HG03175 (cell line): Measurements from ENCODE around the gene MGAT5.
A peak's percentile ranks its signal among the peaks of the same experiment; 100 is the strongest.

Experiments
- ATAC-seq: cut with Tn5 transposase; IDR thresholded peaks from one replicate; pipeline ENCODE4 v1.9.1; 2021; ENCODE audit warnings: mild to moderate bottlenecking, moderate library complexity; ENCODE audit not compliant: unreplicated experiment

Gene MGAT5

GRCh38 chr2:134443814-134444480, 190.1 kb downstream of the MGAT5 start:
- no peak for ATAC-seq

DNA sequence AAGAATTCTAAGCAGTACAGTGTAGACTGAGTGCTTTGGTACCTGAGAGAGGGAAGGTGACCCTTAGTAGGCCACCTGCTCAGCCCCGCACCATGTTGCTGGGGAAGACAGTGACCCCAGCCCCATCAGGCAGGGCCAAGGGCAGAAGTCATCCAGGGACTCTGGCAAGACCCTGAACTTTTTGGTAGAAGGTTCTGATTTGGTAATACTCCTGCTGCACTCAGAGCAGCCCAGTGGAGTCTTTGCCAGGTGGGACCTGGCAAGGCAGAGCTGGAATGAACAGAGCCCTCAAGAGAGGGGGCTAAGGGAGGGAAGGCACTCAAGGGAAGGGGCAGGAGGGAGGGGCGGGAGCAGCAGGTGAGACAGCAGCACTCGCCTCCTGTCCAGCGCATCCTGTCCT, 191.2 kb downstream of the MGAT5 start:
- ATAC-seq = no peak

DNA sequence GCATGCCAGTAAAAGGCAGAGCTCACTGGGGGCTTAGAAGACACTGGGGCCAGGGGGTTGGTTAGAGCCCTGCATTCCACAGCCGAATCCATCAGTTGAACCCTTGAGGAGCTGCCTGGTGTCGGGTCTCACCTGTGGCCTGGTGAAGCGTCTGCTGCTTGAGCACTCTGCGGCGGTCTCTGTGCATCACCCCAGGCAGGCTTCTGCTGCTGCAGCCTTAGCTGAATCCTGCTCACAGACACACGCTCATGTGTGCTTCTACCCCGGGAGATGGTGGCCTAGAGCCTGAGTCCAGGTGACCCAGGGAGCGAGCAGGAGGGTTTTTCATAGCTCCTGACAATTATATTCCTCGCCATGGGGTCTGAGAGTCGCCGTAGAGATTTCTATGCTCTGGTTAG, 192.1 kb downstream of the MGAT5 start:
- ATAC-seq = no peak

- ATAC-seq = no peak
Measured at GRCh38 chr2:134446383-134447017, 192.6 kb downstream of the MGAT5 start.

DNA sequence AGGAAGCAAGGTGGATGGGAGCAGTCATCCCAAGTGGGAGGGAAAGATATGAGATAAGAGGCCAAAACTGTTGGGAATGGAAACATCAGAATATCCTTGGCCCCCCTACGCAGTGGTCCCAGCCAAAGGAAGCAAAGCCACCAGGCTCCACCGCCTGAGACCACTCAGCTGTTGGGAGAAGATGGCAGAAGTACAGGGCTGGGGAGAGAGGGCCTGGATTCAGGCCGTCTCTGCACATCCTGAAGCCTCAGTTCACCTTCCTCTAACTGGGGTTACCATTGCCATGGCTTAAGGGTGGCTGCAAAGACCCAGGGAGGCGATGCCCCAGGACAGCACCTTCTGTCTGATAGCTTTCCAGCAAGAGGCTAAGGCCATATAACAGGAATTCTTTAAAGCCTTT, 193.8 kb downstream of the MGAT5 start:
- ATAC-seq = no peak

DNA sequence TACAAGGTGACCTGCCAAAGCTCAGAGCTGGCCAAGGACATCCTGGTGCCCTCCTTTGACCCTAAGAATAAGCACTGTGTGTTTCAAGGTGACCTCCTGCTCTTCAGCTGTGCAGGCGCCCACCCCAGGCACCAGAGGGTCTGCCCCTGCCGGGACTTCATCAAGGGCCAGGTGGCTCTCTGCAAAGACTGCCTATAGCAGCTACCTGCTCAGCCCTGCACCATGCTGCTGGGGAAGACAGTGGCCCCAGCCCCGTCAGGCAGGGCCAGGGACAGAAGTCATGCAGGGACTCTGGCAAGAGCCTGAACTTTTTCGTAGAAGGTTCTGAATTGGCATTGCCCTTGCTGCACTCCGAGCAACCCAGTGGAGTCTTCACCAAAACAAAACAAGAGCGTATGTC, 194.8 kb downstream of the MGAT5 start:
- no peak for ATAC-seq

DNA sequence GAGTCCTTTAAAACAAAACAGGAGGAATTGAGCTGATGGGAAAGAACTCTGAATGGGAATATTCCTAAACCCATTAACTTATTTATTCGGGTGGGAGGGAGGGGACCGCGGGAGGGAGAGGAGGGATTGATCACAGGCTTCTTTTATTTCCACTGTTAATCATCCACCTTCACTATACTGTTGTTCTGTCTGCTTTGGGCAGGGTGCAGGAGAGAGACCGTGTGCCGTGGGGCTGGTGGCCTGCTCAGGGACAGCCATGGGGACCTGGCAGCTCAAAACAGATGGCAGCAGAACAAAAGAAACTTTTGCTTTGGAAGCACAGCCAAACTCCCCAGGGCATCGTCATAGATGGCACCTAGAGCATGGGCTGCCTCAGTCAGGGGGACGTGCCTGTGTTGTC, 195.3 kb downstream of the MGAT5 start:
- no peak for ATAC-seq

DNA sequence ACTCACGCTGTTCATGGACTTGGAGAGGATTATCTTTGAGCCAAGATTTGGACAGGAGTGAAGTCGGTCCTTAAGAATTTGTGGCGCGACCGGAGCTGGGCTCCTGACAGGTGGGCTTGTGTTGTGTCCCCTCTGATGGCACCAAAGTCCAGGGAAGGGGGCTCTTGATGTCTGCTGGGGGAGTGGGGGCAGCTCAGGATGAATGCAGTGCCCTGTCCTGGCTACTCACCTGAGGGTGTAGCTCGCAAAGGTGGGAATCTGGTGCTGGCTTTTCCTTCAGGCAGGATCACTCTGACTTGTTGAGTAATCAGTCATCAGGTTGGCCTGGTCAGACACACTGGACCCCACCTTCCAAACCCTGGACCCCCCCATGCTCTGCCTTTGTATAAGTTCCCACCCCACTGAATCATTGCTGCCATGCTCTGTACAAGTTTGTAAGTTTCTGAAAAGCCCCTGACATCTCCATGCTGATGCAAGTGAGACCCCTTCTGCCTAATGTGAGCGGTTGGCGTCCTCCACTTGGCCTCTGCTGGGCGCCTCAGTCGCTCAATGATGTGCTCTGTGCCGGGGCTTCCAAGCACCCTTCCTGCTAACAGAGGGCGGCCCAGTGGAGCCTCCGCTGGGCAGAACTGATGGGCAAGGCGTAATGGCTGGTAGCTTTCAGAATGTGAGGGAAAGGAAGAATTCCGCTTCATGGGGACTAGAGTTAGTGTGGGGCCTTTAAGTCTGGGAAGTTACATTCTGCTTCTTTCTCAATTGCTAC, 196.1 kb downstream of the MGAT5 start:
- no peak for ATAC-seq

- no peak for ATAC-seq
Measured at GRCh38 chr2:134451347-134451630, 197.4 kb downstream of the MGAT5 start.

DNA sequence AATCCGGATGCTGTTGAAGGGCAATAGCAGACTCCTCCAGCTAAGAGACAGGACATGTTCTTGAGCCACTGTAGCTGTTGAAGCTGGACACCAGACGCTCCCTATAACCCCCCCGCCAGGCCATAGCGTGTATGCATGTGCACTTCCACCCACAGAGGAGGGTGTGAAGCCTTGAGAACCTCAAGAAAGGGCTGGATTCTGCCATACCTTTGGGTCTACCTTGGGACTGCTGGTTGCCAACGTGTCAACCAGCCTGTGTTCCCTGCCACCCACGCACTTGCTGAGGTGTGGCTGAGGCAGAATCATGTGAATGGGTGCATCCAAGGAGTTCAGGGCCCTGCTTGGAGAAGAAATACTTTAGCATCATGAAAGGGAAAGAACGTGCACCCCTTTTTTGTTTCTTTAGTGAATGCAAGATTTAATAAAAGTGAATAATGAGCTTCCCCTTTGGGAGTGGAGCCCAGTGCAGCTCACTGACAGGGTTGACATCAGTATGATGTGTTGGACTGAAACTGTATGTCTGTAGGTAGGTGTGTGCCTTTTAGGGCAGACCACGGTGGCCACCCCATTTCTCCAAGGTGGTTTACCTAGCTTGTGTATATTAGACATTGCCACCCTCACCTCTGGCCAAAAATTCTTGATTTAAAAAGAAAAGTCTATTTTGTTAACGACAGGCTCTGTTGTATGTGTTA, 198.3 kb downstream of the MGAT5 start:
- ATAC-seq = no peak

DNA sequence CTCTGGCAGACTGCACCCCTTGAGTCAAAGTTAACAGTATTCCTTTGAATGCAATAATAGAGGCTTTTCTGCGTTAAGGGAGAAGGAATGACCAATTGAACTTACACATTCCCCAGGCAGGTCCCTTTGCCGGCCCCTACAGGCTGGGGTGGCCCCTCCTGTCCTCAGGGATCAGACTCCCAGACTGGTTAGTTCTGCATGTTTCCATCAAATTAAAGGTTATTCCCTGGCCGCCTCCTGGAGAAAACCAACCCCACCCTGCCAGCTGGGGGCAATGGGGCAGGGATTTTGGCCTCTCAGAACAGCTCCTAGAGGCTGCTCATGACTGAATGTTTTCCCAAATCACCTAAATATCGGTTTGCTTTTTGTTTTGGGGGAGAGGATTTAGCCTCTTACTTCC, 199.6 kb downstream of the MGAT5 start:
- ATAC-seq = no peak

GRCh38 chr2:134453973-134454372, 200.1 kb downstream of the MGAT5 start:
- no peak for ATAC-seq

DNA sequence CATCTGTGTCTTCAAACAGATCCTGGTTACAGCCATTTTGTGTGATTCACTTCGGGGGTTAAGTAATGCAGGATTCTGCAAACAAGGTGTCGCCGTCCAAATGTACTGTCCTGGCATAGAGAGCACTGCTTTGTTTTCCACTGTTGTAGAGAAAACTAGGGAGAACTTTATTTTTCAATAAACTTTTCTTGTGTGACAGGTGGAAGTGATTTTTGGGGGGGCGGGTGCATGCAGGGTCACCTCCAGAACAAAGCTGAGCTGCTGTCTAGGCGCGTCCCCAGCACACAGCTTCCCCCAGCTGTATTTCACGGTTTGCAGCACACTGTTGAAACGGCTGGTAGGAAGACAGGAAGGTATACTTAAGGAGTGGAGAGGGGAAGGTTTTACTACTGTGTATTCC, 200.6 kb downstream of the MGAT5 start:
- no peak for ATAC-seq

DNA sequence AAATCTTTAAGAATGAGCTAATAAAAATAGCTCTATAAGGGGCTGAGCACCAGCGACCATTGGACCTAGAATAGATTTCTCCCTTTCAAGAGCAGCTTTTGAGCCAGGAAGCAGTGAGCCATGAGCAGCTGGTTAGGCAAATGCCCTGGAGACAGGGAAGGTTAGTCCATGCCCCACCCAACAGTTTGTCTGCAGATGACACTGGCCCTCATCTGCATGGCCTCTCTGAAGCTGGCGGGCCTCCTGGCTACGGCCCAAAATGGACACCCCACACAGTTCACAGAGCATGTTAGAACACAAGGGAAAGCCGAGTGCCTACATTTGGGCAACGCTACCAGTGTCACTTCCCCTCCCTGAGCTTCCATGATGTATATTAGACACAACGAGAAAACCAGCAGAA, 201.1 kb downstream of the MGAT5 start:
- no peak for ATAC-seq

DNA sequence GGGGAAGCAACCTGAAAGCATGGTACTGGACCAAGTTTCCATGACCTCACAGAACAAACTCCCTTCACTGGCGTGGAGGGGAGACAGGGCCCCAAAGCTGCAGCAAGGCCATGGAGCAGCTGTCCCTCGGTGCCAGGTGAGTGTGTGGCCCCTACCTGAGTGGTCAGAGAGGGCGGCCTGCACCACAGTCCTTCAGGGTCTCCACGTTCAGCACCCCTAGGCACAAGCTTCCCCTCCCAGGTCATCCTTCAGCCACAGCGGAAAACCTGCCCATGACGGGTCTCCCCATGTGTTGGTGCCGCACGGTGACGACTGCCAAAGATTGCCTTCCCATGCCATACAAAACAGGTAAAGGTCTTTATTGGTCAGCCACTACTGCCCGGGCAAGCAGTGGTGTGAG, 201.6 kb downstream of the MGAT5 start:
- no peak for ATAC-seq

GRCh38 chr2:134457353-134457752, 203.5 kb downstream of the MGAT5 start:
- ATAC-seq = no peak

DNA sequence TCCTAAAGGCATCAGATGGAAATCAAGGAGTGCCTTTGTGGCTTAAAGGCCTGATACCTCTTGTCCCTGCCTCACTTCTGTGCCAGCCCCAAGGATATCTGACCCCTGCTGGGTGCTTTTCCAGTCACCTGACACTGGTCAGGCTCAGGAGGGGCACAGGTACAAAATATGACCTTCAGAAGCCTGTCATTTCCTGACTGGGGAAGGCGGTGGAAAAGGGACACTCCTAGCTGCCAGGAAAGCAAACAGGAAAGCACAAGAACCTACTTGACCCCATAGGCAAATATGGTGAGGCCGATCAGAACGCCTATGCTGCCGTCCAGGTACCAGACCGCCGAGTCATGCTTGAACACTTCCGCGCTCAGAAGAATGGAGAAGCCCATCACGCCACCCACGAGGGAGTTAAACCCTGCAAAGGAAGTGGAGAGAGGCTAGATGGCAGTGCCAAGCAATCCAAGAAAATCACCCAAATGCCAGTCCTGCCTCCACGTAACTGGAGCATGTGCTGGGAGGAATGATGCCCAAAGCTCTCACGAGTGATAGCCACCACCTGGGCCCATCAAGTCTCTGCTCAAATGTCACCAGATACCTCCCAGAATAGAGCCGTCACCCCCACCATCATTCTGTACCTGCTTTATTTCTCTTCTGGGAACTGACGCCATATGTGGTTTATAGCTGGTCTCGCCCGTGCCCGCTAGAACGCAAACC, 204.0 kb downstream of the MGAT5 start:
- ATAC-seq = no peak

DNA sequence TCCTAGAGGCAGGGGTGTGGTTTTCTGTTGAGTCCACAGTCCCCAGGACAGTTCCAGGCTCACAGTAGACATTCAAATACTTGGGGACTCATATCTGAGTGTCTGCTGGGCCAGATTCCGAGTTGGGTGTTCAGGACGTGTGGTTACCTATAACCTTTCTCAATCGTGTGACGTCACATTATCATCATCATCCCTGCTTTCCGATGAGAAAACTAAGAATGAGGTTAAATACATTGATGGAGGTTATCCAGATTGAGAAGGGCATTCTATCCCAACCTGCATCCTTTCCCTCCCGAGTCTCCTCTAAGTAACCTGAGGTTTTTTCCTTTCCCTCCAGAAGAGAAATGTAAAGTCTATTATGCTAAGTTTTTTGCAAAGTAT, 204.6 kb downstream of the MGAT5 start:
- no peak for ATAC-seq

DNA sequence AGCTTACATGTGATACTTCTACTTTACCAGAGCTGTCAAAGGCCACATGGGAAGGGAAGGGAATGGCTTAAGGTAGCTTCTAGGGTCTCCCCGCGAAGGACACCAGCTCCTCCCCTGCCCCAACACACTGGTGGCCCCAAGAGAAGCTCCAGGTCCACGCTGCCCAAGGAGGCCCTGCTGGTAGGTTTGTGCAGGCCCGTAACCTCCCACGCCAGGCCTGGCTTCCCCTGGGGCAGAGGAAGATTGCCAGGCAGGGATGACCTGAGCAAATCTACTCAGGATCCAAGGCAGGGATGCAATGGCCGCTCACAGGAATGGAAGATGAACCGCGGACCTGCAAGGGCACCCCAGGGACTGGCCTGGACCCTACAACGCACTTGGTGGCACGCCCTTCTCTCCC, 205.1 kb downstream of the MGAT5 start:
- no peak for ATAC-seq

DNA sequence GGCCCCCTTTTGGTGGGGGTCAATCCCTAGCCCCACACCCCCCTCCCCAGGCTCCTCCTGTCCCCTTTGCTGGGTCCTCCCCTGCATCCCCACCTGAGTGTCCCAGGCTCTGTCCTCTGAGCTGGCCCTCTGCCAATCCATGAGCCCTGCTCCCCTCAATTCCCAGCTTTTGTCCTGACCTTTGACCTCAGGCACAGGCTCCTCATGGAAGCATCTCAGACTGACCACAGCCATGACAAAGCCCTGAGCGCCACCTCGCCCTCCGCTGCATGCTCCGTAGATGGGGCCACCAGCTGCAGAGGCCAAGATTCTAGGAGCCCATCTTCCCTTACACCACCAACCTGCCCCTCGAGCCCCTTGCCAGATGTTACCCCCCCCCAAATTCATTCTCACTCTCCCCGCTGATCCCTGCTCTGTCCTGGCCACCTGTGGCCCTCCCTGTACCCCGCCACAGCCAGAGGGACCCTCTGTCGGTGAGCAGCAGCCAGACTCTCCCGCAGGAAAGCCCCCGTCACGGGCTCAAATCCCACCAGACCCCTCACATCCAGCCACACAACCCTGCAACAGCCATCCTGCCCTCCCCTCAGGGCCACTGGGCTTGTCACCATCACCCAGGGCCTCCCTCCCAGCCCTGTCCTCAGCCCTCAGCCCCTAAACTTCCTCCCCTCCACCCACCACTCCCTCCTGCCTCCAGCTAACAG, 206.0 kb downstream of the MGAT5 start:
- no peak for ATAC-seq

- ATAC-seq = peak; percentile 79
Measured at GRCh38 chr2:134460583-134460998, 206.7 kb downstream of the MGAT5 start.
